ENCODE results near the gene FAM161A.
"Not testable (repeated sequence)": the region's sequence is repeated elsewhere in the genome, so short reads cannot be mapped to it uniquely, and the experiment has no call there.

Gene FAM161A, protein sequence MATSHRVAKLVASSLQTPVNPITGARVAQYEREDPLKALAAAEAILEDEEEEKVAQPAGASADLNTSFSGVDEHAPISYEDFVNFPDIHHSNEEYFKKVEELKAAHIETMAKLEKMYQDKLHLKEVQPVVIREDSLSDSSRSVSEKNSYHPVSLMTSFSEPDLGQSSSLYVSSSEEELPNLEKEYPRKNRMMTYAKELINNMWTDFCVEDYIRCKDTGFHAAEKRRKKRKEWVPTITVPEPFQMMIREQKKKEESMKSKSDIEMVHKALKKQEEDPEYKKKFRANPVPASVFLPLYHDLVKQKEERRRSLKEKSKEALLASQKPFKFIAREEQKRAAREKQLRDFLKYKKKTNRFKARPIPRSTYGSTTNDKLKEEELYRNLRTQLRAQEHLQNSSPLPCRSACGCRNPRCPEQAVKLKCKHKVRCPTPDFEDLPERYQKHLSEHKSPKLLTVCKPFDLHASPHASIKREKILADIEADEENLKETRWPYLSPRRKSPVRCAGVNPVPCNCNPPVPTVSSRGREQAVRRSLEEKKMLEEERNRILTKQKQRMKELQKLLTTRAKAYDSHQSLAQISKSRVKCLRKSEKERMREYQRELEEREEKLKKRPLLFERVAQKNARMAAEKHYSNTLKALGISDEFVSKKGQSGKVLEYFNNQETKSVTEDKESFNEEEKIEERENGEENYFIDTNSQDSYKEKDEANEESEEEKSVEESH

DNA sequence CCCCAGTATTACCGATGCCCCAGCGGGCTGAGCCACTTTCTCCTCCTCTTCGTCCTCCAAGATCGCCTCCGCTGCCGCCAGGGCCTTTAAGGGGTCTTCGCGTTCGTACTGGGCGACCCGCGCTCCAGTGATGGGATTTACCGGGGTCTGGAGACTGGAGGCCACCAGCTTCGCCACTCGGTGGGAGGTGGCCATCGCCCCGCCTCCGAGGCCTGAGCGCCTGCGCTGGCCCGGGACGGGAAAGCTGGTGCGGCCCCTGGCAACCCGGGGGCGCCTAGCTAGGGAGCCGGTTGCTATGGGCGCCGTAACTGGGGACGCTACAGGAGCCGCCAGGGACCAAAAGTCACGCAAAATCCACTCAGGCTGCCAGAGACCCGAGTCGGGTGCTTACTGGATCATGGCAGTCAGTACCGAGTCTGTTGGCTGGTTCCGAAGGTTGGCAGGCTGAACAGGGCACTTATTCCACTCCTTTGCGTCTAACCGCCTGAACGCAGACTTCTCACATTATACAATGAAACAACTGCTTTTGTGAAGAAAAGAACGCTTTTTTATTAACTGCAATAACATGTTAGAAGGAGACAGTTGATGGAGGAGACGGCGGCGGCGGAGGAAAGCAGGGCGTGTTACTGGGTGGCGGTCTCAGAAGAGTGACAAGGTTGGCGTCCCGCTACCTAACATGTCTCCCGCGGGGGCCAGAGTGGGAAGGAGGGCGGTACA, at the start of gene FAM161A:
Gene FAM161A (minus strand): TSS at position 214 of the 717 bp plus-strand sequence. CDS start 19 bp downstream, at position 195.
- DNase-seq (ENCODE audit: low read depth): peak; percentile 89

DNA sequence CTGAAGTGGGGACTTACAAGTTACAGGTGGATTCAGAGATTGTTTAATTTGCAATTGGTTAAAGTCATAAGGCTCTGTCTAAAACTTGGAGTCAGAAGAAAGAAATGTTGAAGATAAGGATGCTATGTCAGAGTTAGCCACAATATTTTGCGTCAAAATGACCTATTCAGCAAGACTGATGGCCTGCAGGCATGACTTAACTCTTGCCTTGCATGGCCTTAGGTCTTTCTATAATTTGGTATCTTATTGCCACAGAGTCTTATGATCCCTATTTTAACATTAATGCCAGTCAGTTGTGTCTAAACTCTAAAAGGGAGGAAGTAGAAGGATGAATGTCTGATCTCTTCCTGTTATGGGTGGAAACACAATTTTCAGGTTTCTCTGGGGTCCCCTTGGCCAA, 46.4 kb upstream of the FAM161A start:
- no peak for DNase-seq (ENCODE audit: low read depth)

DNA sequence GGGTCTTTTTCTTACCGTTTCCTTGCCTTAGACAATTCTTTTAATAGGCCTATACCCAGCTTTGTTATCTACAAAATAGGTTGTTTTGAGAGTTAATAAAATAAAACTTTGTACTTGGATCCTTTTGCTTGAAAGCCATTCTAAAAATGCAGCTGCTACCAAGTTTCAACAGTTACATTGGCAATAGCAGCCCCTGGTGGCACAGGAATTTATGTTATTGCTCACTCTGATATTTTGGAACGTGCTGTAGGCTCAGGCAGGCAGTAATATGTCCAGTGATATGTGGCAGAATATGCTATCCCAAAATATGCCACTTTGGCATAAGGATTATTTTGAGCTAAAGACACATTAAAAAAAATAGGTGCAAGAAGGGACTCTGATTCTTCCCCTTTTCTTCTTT, 45.0 kb upstream of the FAM161A start:
- DNase-seq (ENCODE audit: low read depth): peak; percentile 33

DNA sequence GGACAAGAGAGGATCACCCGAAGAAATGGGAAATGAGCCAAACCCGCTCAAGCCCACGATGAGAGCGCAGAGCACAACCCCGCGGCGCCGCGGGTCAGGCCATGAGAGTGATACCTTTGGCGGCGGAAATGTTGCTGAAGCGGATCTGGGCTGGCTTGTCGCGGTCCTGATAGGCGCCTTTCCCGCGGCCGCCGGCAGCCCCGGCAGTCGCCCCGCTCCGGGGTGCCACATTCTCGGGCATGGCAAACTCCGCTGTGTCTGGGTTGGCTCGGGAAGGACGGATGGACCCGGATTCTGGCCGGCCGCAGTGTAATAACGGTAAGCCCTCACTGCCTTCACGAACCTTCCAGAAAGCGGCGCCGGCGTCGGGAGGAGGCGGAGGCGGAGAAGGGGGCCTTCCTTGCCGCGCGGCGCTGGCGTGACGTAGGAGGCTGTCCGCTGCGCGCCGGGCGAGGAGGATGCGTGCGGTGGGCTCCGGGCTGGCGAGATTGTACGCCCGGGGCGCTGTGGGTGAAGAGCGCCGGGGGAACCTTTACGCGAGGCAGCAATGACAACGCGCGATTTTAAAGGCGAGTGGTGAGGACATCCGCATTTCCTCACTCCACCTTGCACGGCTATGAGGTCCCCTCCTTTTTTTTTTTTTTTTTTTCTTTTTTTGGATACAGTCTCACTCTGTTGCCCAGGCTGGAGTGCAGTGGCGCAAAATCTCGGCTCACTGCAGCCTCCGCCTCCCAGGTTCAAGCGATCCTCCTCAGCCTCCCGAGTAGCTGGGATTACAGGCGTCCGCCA, 34.6 kb upstream of the FAM161A start, which contains the start of gene CCT4:
Gene CCT4 (minus strand): TSS at position 390 of the 789 bp plus-strand sequence. CDS start 149 bp downstream, at position 241.
- peak; percentile 83 for DNase-seq (ENCODE audit: low read depth)

DNA sequence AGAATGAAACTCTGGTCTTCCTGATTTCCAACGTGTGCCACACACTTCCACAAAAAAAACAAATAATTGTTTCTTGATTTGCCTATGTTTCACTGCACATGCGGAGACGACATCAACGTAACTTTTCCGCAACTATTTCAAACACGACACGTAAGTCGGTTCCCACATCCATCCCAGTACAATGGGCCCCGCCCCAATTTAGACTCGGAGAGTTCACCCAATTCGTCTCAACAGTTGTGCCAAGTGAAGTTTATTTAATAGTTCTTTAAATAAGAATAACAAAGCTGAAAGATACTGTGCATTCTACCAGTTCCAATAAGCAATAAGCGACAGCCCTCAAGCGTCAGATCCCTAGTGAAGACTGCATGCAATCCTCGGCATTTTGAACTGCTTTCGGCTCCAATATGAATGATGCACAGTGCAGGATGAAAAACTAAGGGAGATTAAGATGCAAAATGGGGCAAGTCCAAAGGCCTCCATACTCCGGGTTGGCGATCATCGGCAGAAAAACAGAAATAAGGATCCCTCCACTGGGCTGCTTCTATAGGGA, 33.9 kb upstream of the FAM161A start:
- DNase-seq (ENCODE audit: low read depth): peak; percentile 61

DNA sequence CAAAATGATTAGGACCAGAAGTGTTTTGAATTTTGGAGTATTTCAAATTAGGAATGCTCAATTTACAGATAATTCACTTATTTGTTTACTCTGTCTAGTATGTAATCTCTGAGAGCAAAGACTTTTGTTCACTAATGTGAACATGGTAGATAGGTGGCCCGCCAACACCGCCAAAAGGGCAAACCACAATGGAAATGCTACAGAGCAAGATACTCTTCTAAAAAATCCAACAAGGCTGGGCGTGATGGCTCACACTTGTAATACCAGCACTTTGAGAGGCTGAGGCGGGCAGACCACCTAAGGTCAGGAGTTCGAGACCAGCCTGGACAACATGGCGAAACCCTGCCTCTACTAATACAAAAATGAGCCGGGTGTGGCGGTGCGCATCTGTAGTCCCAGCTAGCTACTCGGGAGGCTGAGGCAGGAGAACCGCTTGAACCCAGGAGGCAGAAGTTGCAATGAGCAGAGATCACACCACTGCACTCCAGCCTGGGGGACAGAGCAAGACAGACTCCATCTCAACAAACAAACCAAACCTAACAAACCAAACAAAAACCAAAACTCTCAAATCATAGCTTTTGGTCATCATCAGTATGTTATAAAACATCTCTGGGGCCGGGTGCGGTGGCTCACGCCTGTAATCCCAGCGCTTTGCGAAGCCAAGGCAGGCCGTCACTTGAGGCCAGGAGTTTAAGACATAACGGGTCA, 32.2 kb upstream of the FAM161A start:
- no peak for DNase-seq (ENCODE audit: low read depth)

DNA sequence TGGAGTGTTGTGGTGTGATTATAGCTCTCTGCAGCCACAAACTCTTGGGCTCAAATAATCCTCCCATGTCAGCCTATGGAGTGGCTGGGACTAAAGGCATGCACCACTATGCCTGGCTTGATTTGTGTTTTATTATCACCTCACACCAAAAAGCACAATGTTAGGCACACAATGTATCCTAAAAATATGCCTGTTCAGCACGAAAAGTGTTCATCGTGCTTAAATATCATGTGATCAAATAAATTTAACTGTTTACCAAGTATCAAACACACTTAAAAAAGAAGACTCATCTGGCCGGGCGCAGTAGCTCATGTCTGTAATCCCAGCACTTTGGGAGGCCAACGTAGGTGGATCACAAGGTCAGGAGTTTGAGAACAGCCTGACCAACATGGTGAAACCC, 29.0 kb upstream of the FAM161A start:
- DNase-seq (ENCODE audit: low read depth): no peak

DNA sequence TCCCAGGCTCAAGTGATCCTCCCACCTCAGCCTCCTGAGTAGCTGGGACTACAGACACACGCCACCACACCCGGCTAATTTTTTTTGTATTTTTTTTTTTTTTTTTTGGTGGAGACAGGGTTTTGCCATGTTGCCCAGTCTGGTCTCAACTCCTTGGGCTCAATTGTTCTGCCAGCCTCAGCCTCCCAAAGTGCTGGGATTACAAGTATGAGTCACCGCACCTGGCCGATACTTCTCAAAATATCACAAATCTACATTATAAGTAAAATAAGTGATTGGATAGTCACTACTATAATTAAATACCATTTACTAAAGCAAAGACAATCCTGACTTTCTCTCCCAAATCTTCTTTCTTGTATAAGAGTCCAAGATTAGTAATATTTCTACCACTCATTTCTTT, 25.5 kb upstream of the FAM161A start:
- not testable (repeated sequence) for DNase-seq (ENCODE audit: low read depth)

DNA sequence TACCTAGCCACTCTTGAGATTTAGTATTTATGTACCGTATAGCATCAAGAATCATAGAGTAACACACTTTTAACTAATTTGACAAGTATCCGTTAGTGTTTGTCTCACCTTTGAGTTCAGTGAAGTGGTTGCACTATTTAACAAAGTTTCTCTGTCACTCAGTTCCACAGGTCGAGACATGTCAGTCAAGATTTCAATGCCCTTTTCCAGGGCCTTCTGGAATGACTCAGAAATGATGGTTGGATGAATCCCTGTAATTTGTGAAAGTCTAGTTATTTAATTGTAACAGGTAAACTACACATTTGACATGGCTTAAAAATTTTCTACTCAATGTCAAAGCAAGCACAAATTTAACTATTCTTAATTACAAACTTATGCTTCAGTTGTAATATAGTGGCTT, 24.9 kb upstream of the FAM161A start:
- no peak for DNase-seq (ENCODE audit: low read depth)

DNA sequence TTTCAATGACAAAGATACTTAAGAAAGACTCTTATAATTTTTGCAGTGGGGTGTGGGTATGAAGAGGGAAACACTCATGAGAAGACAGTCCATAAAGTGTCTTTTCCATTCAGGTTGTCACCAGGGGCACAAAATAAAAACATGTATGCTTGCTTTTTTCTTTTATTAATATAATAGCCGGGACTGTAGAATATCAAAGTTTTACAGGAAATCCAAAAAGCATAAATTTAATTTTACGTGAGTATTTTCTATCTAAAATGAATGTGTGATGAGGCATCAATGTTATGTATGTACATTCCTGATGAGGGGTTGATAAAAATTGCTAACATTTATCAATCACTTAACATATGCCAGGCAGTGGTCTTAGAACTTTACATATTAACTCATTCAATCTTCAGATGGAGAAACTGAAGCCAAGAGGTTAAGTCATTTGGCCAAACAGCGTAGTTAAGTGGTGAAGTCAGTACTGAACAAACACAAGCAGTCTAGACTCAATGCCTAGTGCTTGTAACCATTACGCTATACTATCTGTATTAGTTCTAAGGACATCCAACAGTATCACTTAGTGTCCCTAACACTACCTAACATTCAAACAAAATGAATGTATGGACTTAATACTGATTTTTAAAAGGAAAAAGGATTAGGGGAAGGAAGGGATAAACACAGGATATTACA, 23.8 kb upstream of the FAM161A start:
- no peak for DNase-seq (ENCODE audit: low read depth)

DNA sequence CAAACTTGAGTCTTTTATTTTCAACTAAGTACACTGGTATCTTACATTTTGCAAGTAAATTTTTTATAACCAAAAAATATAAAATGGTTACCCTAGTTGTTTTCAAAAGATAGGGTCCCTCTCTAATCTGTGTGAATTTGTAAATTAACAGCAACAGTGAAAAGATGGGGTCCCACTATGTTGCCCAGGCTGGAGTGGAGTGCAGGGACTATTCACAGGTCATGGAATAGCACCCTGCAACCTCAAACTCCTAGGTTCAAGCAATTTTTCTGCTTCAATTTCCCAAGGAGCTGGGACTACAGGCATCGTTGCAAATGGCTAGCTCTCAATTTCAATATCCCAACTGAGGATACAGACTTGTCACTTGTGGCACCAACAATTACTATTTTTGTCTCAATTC, 22.5 kb upstream of the FAM161A start:
- no peak for DNase-seq (ENCODE audit: low read depth)

DNA sequence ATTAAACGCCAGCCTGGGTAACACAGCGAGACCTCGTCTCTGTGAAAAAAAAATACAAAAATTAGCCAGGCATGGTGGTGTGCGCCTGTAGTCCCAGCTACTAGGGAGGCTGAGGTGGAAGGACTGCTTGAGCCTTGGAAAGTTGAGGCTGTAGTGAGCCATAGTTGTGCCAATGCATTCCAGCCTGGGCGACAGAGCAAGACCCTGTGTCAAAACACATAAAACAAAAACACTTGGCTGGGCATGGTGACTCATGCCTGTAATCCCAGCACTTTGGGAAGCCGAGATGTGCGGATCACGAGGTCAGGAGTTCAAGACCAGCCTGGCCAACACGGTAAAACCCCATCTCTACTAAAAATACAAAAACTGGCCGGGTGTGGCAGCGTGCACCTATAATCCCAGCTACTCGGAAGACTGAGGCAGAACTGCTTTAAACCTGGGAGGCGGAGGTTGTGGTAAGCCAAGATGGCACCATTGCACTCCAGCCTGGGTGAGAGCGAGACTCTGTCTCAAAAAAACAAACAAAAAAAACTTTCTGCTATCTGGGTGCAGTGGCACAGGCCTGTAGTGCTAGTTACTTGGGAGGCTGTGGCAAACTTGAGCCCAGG, 12.7 kb upstream of the FAM161A start:
- not testable (repeated sequence) for DNase-seq (ENCODE audit: low read depth)

DNA sequence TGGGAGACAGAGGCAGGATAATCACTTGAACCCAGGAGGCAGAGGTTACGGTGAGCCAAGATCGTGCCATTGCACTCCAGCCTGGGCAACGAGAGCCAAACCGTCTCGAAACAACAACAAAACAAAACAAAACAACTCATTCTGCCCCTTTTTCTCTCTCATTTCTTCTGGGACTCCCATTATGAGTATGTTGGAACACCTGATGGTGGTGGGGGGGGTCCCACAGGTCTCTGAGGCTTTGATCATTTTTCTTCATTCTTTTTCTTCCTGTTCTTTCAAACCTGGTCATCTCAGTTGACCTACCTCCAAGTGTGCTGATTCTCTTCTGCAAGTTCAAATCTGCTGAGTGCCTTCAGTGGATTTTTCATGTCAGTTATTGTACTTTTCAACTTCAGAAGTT, 8.2 kb upstream of the FAM161A start:
- DNase-seq (ENCODE audit: low read depth): no peak

DNA sequence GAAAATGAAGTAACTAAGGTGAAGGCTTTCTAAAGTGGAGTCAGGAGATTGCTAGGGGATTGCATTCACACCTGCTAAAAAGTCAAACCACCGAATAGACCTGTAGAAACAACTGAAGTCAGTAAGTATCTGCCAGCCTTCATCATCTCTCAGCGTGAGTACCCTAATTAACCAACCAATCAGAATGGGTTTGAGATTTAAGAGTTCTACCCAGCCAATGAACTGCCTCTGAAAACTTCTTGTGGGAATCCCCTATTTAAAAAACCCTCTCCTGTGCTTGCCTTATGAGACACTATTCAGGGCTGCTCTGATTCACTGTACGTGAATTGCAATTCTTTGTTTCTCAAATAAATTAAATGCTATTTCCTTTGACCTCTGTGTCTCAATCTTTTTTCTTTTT, 3.4 kb upstream of the FAM161A start:
- DNase-seq (ENCODE audit: low read depth): no peak

DNA sequence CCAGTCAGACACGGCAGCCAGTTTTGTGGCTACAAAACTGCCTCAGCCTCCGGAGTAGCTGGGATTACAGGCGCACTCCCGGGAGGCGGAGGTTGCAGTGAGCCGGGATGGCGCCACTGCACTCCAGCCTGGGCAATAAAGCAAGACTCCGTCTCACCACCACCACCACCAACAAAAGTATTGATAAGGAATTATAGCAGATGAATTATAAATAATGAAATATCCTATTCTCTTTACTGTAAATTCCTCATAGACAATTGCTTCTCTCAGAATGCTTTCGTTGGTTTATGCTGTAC, 1.4 kb upstream of the FAM161A start:
- DNase-seq (ENCODE audit: low read depth): no peak

DNA sequence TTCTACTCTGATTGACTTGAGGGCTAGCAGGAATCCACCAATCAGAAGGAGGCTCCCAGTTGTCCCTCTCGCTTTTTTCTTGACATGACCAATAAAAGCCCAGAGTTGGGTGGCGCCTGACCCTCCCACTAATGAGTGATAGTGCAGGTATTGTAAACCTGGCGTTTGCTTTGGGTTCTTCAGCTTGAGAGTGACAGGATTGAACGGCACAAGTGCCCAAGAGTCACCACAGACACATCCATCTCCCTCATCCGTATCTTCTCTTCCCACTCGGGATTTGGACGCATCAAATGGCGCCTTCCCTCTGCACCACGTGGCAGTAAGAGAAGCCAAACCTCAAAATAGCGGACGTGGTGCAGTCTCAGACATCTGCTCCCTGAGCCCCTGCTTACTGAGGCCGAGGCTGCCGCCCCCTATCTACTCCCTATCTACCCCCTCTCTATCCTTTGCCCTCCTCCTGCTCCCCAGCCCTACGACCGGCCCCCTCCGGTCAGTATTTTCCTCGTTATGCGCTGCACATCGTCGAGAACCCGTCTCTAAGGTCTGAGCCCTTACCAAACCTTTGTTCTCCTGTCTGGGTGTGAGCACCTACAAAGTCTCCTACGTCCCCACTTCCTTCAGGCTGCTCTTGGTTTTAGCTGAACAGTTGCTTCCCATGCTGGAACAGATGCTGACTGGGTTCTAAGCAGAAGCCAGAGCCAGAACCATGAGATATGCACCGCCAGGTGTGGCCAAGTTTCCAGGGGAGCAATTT, 881 bp upstream of the FAM161A start:
- DNase-seq (ENCODE audit: low read depth): peak; percentile 97

DNA sequence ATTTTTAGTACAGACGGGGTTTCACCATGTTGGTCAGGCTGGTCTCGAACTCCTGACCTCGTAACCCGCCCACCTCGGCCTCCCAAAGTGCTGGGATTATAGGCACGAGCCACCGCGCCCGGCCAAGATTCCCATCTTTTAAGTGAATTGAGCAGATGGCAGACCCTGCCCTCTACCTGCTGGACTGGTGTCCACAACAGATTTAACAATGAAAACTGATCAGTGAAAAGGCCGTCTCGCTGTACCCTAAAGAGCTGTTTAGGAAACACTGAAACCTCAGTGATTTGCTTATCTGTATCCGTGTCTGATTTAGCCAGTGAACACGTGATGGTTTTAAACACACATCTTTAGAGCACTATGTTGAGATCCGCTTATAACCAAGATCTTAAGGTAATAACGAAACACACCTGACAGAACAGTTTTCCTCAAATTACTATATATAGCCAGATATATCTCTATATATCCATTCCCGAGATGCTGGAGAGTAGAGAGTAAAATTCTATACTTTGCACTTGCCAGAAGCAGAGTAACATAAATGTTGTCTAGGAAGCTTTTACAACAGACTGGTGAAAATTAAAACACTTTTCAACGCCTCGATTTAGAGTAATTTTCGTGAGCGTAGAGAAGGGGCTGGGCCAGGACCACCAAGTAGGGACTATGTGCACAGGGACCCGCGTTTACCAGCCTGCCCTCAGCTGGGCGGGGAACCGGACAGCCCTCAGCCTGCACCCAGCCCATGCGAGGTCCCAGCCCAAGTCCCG, 594 bp downstream of the FAM161A start:
- peak; percentile 69 for DNase-seq (ENCODE audit: low read depth)

DNA sequence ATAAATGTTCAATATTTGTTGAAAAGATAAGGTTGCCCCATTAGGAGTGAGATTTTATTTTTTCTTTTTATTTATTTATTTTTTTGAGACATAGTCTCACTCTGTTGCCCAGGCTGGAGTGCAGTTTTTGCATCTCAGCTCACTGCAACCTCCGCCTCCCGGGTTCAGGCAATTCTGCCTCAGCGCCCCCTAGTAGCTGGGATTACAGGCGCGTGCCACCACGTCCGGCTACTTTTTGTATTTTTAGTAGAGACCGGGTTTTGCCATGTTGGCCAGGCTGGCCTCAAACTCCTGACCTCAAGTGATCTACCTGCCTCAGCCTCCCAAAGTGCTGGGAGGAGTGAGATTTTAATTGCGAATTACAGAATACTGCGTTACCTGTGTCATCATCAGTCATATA, 2.6 kb downstream of the FAM161A start:
- DNase-seq (ENCODE audit: low read depth): not testable (repeated sequence)

DNA sequence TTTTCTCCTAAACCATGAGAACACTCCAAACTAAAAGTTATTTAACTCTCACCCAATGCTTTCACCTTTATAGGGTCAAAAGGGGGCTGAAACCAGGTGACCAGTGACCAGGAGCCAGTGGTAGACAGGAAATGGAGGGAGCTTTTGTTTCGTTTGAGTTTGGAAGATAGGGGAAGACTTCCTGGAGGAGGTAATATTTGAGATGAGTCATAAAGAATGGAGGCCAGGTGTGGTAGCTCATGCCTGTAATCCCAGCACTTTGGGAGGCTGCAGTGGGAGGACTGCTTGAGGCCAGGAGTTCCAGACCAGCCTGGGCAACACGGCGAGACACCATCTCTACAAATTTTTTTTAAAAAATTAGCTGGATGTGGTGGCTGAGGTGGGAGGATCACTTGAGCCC, 8.5 kb downstream of the FAM161A start:
- DNase-seq (ENCODE audit: low read depth): no peak

Data from EH (cell line).